OCI-LY7 (cell line): ENCODE results near the gene MEIS2.

Experiments
- CTCF ChIP-seq: fragments of 200-600 bp; sonication (generic); conservative IDR thresholded peaks from 2 replicates; pipeline ENCODE4 v1.5.1; 2014; ENCODE audit warnings: mild to moderate bottlenecking, antibody characterized with exemption, low read length, moderate library complexity, mixed read lengths
- EZH2phosphoT487 ChIP-seq: fragments of 200-600 bp; sonication (generic); IDR thresholded peaks from 2 replicates; pipeline ENCODE4 v1.6.1; 2018; ENCODE audit warnings: low read depth, borderline replicate concordance, mild to moderate bottlenecking, mixed run types, antibody characterized with exemption, low read length, moderate library complexity, mixed read lengths

- no peak for TF ChIP-seq CTCF
- no peak for TF ChIP-seq EZH2phosphoT487
Observed at GRCh38 chr15:36896949-36897348, 203.4 kb downstream of the MEIS2 start.
